GM12878 (cell line): ENCODE measurements around the gene PRCC. TPM values are rescaled to one million over a fixed set of nuclear protein-coding genes. Genes with fewer than 3 reads are reported as not detected.

Experiments used
- ATAC-seq: fragments of 200-7000 bp; cut with Tn5 transposase; 3 replicates; pipeline ENCODE4 v1.9.1; 2020; ENCODE audit warnings: mild to moderate bottlenecking, moderate library complexity
- BruUV-seq: library from RNA; stranded (reverse); fragments of 400-500 nt; replicated peaks from 2 replicates; lab custom pipeline; 2021; lab: Mats Ljungman, UMichigan
- CTCF ChIA-PET: fragments of 300-600 bp; sonication (Branson Sonifier 250); formaldehyde crosslinking; extraction: SDS; loops from one replicate; lab custom pipeline; 2021; ENCODE audit warnings: inconsistent platforms; lab: Yijun Ruan, JAX
- POLR2A ChIA-PET: fragments of 350-600 bp; formaldehyde crosslinking; extraction: SDS; loops from one replicate; lab custom pipeline; 2021; ENCODE audit warnings: inconsistent platforms; lab: Charles Lee
- RAD21 ChIA-PET: fragments of 300-600 bp; sonication (Branson Sonifier 250); formaldehyde crosslinking; loops from one replicate; lab custom pipeline; 2023; ENCODE audit warnings: antibody characterized with exemption; ENCODE audit not compliant: unreplicated experiment; lab: Charles Lee
- SMC1A ChIA-PET: fragments of 300-600 bp; sonication (Branson Sonifier 250); formaldehyde crosslinking; loops from one replicate; lab custom pipeline; 2023; ENCODE audit not compliant: unreplicated experiment, uncharacterized antibody; lab: Charles Lee
- DNase-seq: peaks from one replicate; pipeline ENCODE4 v3.0.0-alpha.2; 2011; ENCODE audit warnings: low read depth, low spot score
- FAIRE-seq: peaks from 3 replicates; lab custom pipeline; 2011; peaks lifted over from hg19 to GRCh38; lab: Jason Lieb, UNC
- H2AFZ ChIP-seq: 2 replicates; pipeline ENCODE4 v1.6.0; 2011; ENCODE audit warnings: low read depth, low read length, control low read depth; ENCODE audit not compliant: control insufficient read depth
- H3K27ac ChIP-seq: 2 replicates; pipeline ENCODE4 v1.5.1; 2011; ENCODE audit warnings: control low read depth; ENCODE audit not compliant: control insufficient read depth, insufficient read depth
- H3K27me3 ChIP-seq, 2 experiments: replicated peaks in 1 of 2; 2 replicates each; pipeline versions ENCODE4 v1.6.0 to v1.6.1; 2011; ENCODE audit warnings: low read length in 1 of 2; ENCODE audit not compliant: control insufficient read depth in 2 of 2, insufficient read depth in 2 of 2
- H3K36me3 ChIP-seq, 2 experiments: 2 replicates each; pipeline ENCODE4 v1.5.1; 2011; ENCODE audit warnings: low read length in 1 of 2; ENCODE audit not compliant: control insufficient read depth in 2 of 2, insufficient read depth in 2 of 2
- H3K4me1 ChIP-seq: 2 replicates; pipeline ENCODE4 v1.6.1; 2011; ENCODE audit warnings: mild to moderate bottlenecking, low read length, moderate library complexity, mixed read lengths; ENCODE audit not compliant: control insufficient read depth, insufficient read depth
- H3K4me2 ChIP-seq: 2 replicates; pipeline ENCODE4 v1.6.0; 2011; ENCODE audit warnings: control low read depth; ENCODE audit not compliant: control insufficient read depth, insufficient read depth
- H3K4me3 ChIP-seq: fragments of 200-600 bp; sonication (generic); 2 replicates; pipeline ENCODE4 v1.5.1; 2016
- H3K79me2 ChIP-seq: 2 replicates; pipeline ENCODE4 v1.6.0; 2011; ENCODE audit warnings: low read length; ENCODE audit not compliant: control insufficient read depth, insufficient read depth
- H3K9ac ChIP-seq: 2 replicates; pipeline ENCODE4 v1.8.0; 2011; ENCODE audit warnings: low read length, control low read depth, mixed read lengths; ENCODE audit not compliant: control insufficient read depth, insufficient read depth
- H3K9me3 ChIP-seq: replicated peaks from 3 replicates; pipeline ENCODE4 v1.5.1; 2011; ENCODE audit warnings: mild to moderate bottlenecking, low read length; ENCODE audit not compliant: control insufficient read depth, insufficient read depth
- H4K20me1 ChIP-seq: 2 replicates; pipeline ENCODE4 v1.6.0; 2011; ENCODE audit not compliant: control insufficient read depth, insufficient read depth
- BRCA1 ChIP-seq: IDR thresholded peaks from 2 replicates; pipeline ENCODE4 v1.6.1; 2011; ENCODE audit warnings: low read depth, low read length, improper control_type of control experiment
- HDGF ChIP-seq: fragments of 450-650 bp; IDR thresholded peaks from 2 replicates; pipeline ENCODE4 v1.6.1; 2016; ENCODE audit warnings: antibody characterized with exemption
- SUPT20H ChIP-seq: IDR thresholded peaks from 2 replicates; pipeline ENCODE4 v1.6.1; 2011; ENCODE audit warnings: low read depth, mild to moderate bottlenecking, low read length, moderate library complexity, borderline replicate concordance; ENCODE audit not compliant: control insufficient read depth
- ZNF274 ChIP-seq: IDR thresholded peaks from one replicate; pipeline ENCODE4 v1.8.0; 2011; ENCODE audit not compliant: insufficient read length, insufficient read depth
- ZNF384 ChIP-seq: IDR thresholded peaks from 2 replicates; pipeline ENCODE4 v1.6.1; 2012; ENCODE audit warnings: low read depth, mild to moderate bottlenecking, low read length, improper control_type of control experiment, borderline replicate concordance
- WGBS: methylation state at CpG from one replicate; pipeline ENCODE4 v1.1.6; 2016; ENCODE audit warnings: low lambda C conversion rate; ENCODE audit not compliant: insufficient replicate concordance, insufficient coverage; ENCODE audit errors: missing lambda C conversion rate; 5-methylcytosine and 5-hydroxymethylcytosine counted together
- in situ Hi-C: fragments of 300-500 bp; cut with MboI; formaldehyde crosslinking; loops from 9 replicates; pipeline ENCODE4 v1.14.3; 2018; ENCODE audit warnings: mixed read lengths
- intact Hi-C: fragments of 100-400 bp; cut with micrococcal nuclease; formaldehyde crosslinking; loops from one replicate; pipeline ENCODE4 v1.14.2; 2022; ENCODE audit not compliant: unreplicated experiment
- polyA plus RNA-seq, 11 experiments: library from polyadenylated mRNA; depleted of rRNA in 4 of 11; unstranded in 6 of 11; stranded (reverse) in 5 of 11; fragments of >200 nt; fragmentation: Nextera tagmentation in 4 of 11; fragmentation: Illumina TruSeq in 1 of 11; extraction: Ambion mirVana in 4 of 11; extraction: Trizol in 1 of 11; gene quantifications; 1 replicate in 1 of 11; 2 replicates in 10 of 11; pipeline versions ENCODE4 v1.2.1 to v1.2.3, GENCODE V29; 2011 to 2016; ENCODE audit warnings: inconsistent platforms in 2 of 11, missing spikeins in 2 of 11, low read depth in 1 of 11
- total RNA-seq, 4 experiments: library from RNA; depleted of rRNA in 3 of 4; stranded (reverse); fragments of >200 nt in 3 of 4; fragmentation: Illumina TruSeq in 1 of 4; extraction: Trizol in 1 of 4; gene quantifications; 2 replicates each; pipeline versions ENCODE4 v1.2.1 to v1.2.3, GENCODE V29; 2013 to 2021
- TF ChIP-seq, protein P1 (sequence below): fragments of 450-650 bp; formaldehyde crosslinking; IDR thresholded peaks from 2 replicates; pipeline ENCODE4 v1.5.0; 2022; ENCODE audit warnings: mild to moderate bottlenecking, missing genetic modification characterization
- TF ChIP-seq, protein P2 (sequence below): IDR thresholded peaks from 2 replicates; pipeline ENCODE4 v1.6.1; 2012; ENCODE audit warnings: low read depth, low read length, improper control_type of control experiment
- TF ChIP-seq, protein P3 (sequence below): fragments of 450-650 bp; IDR thresholded peaks from 2 replicates; pipeline ENCODE4 v1.6.1; 2016; ENCODE audit warnings: mild to moderate bottlenecking, moderate library complexity, borderline replicate concordance
- TF ChIP-seq, protein P4 (sequence below): IDR thresholded peaks from 2 replicates; pipeline ENCODE4 v1.6.1; 2011; ENCODE audit warnings: low read depth, mild to moderate bottlenecking, low read length, moderate library complexity, borderline replicate concordance; ENCODE audit errors: extremely low read depth

Gene PRCC
- total and polyA plus RNA-seq, 10 of the 15 experiments (the other 5 are each of a cell fraction or from before 2014, with no cell fraction given) = 23.8 to 132 (median 63.1) TPM

DNA sequence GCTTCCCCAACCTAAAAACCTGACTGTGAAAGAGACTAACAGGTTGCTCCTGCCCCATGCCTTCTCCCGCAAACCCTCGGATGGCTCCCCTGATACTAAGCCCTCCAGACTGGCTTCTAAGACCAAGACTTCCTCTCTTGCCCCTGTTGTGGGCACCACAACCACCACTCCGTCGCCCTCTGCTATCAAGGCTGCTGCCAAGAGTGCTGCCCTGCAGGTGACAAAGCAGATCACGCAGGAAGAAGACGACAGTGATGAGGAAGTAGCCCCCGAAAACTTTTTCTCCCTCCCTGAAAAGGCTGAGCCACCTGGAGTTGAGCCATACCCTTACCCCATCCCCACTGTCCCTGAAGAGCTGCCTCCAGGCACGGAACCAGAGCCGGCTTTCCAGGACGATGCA is 19.3 kb downstream of the PRCC start (continued):
- TF ChIP-seq, protein P1, sequence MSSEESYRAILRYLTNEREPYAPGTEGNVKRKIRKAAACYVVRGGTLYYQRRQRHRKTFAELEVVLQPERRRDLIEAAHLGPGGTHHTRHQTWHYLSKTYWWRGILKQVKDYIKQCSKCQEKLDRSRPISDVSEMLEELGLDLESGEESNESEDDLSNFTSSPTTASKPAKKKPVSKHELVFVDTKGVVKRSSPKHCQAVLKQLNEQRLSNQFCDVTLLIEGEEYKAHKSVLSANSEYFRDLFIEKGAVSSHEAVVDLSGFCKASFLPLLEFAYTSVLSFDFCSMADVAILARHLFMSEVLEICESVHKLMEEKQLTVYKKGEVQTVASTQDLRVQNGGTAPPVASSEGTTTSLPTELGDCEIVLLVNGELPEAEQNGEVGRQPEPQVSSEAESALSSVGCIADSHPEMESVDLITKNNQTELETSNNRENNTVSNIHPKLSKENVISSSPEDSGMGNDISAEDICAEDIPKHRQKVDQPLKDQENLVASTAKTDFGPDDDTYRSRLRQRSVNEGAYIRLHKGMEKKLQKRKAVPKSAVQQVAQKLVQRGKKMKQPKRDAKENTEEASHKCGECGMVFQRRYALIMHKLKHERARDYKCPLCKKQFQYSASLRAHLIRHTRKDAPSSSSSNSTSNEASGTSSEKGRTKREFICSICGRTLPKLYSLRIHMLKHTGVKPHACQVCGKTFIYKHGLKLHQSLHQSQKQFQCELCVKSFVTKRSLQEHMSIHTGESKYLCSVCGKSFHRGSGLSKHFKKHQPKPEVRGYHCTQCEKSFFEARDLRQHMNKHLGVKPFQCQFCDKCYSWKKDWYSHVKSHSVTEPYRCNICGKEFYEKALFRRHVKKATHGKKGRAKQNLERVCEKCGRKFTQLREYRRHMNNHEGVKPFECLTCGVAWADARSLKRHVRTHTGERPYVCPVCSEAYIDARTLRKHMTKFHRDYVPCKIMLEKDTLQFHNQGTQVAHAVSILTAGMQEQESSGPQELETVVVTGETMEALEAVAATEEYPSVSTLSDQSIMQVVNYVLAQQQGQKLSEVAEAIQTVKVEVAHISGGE (CRISPR knock-in tag) = no peak

DNA sequence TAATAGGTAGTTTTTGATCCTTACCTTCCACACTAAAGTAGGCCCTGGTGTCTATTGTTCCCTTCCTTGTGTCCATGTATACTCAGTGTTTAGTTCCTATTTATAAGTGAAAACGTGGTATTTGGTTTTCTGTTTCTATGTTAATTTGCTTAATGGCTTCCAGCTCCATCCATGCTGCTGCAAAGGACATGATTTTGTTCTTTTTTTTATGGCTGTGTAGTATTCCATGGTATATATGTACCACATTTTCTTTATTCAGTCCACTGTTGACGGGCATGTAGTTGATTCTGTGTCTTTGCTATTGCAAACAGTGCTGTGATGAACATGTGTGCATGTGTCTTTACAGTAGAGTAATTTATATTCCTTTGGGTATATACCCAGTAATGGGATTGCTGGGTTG is 20.8 kb downstream of the PRCC start:
- no peak for ATAC-seq
- in situ Hi-C loops (no loop called here), intact Hi-C loops (no loop called here)
- Histone ChIP-seq H3K9me3 (no peaks in the 10 kb centered on the region), H3K9ac (no peak overlapping the region), H4K20me1 (no peaks in the 10 kb centered on the region), H3K27me3 (no peaks in the 10 kb centered on the region), H3K27ac (no peak overlapping the region), H2AFZ (no peak overlapping the region), H3K4me3 (no peak overlapping the region), H3K4me1 (no peaks in the 10 kb centered on the region), H3K36me3 (peaks cover 29 to 41% of the 10 kb centered on the region in 2 experiments), H3K4me2 (no peak overlapping the region), H3K79me2 (no peaks in the 10 kb centered on the region; the same call in none of the 2 replicates)
- SMC1A ChIA-PET = interaction anchor here (0.8 kb wide), 1 partner anchor 62 kb away, joined by 3 read pairs; no protein-coding TSS in a partner anchor
- no TSS peak for BruUV-seq
- WGBS = 71% methylated on average over 2 of the region's 2 CpGs
- no peak for FAIRE-seq
- DNase-seq = no peak
- RAD21 ChIA-PET = interaction anchor here (1.0 kb wide), 1 partner anchor 99 kb away, joined by 5 read pairs; no protein-coding TSS in a partner anchor
- CTCF ChIA-PET = interaction anchor here (0.7 to 1.4 kb wide), 4 partner anchors 9 to 72 kb away, joined by 3 to 5 read pairs (median 3); partner anchors contain the start of gene NTRK1
- POLR2A ChIA-PET = interaction anchor here (0.6 to 0.8 kb wide), 4 partner anchors 9 to 128 kb away, joined by 3 to 5 read pairs (median 3); no protein-coding TSS in a partner anchor
- TF ChIP-seq BRCA1 (no peak), SUPT20H (no peak), ZNF384 (no peak), HDGF (no peak), ZNF274 (no peak)
- TF ChIP-seq, protein P2, sequence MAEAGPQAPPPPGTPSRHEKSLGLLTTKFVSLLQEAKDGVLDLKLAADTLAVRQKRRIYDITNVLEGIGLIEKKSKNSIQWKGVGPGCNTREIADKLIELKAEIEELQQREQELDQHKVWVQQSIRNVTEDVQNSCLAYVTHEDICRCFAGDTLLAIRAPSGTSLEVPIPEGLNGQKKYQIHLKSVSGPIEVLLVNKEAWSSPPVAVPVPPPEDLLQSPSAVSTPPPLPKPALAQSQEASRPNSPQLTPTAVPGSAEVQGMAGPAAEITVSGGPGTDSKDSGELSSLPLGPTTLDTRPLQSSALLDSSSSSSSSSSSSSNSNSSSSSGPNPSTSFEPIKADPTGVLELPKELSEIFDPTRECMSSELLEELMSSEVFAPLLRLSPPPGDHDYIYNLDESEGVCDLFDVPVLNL = no peak
- TF ChIP-seq, protein P3, sequence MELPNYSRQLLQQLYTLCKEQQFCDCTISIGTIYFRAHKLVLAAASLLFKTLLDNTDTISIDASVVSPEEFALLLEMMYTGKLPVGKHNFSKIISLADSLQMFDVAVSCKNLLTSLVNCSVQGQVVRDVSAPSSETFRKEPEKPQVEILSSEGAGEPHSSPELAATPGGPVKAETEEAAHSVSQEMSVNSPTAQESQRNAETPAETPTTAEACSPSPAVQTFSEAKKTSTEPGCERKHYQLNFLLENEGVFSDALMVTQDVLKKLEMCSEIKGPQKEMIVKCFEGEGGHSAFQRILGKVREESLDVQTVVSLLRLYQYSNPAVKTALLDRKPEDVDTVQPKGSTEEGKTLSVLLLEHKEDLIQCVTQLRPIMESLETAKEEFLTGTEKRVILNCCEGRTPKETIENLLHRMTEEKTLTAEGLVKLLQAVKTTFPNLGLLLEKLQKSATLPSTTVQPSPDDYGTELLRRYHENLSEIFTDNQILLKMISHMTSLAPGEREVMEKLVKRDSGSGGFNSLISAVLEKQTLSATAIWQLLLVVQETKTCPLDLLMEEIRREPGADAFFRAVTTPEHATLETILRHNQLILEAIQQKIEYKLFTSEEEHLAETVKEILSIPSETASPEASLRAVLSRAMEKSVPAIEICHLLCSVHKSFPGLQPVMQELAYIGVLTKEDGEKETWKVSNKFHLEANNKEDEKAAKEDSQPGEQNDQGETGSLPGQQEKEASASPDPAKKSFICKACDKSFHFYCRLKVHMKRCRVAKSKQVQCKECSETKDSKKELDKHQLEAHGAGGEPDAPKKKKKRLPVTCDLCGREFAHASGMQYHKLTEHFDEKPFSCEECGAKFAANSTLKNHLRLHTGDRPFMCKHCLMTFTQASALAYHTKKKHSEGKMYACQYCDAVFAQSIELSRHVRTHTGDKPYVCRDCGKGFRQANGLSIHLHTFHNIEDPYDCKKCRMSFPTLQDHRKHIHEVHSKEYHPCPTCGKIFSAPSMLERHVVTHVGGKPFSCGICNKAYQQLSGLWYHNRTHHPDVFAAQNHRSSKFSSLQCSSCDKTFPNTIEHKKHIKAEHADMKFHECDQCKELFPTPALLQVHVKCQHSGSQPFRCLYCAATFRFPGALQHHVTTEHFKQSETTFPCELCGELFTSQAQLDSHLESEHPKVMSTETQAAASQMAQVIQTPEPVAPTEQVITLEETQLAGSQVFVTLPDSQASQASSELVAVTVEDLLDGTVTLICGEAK = no peak
- TF ChIP-seq, protein P4, sequence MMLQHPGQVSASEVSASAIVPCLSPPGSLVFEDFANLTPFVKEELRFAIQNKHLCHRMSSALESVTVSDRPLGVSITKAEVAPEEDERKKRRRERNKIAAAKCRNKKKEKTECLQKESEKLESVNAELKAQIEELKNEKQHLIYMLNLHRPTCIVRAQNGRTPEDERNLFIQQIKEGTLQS = no peak
